GM12878 (cell line): Measurements from ENCODE around the gene SEPSECS.

Experiments used
- ATF7 ChIP-seq: fragments of 450-650 bp; IDR thresholded peaks from 2 replicates; pipeline ENCODE4 v1.6.1; 2016; ENCODE audit warnings: low read depth, mild to moderate bottlenecking
- HDAC2 ChIP-seq: fragments of 200-600 bp; sonication (generic); IDR thresholded peaks from 2 replicates; pipeline ENCODE4 v1.6.1; 2017
- NFYB ChIP-seq: IDR thresholded peaks from 2 replicates; pipeline ENCODE4 v1.6.1; 2011; ENCODE audit warnings: low read depth, mild to moderate bottlenecking, low read length, improper control_type of control experiment, moderate library complexity; ENCODE audit not compliant: insufficient read depth
- POLR2A ChIP-seq: IDR thresholded peaks from 2 replicates; pipeline ENCODE4 v1.6.1; 2011; ENCODE audit warnings: low read depth, mild to moderate bottlenecking, low read length
- TARDBP ChIP-seq: IDR thresholded peaks from 2 replicates; pipeline ENCODE4 v1.6.1; 2016; ENCODE audit warnings: borderline replicate concordance
- TF ChIP-seq, protein P1 (sequence below): IDR thresholded peaks from 2 replicates; pipeline ENCODE4 v1.6.1; 2012; ENCODE audit warnings: low read depth, low read length, improper control_type of control experiment
- TF ChIP-seq, protein P2 (sequence below), 3 experiments: IDR thresholded peaks in 2 of 3; conservative IDR thresholded peaks in 1 of 3; 2 replicates each; pipeline ENCODE4 v1.5.1; 2011; ENCODE audit warnings: low read depth in 3 of 3, low read length in 3 of 3, mild to moderate bottlenecking in 3 of 3, control low read depth in 2 of 3, moderate library complexity in 2 of 3, inconsistent platforms in 1 of 3, mixed read lengths in 1 of 3; ENCODE audit not compliant: control insufficient read depth in 2 of 3, insufficient read depth in 1 of 3; ENCODE audit errors: extremely low read depth in 1 of 3

DNA sequence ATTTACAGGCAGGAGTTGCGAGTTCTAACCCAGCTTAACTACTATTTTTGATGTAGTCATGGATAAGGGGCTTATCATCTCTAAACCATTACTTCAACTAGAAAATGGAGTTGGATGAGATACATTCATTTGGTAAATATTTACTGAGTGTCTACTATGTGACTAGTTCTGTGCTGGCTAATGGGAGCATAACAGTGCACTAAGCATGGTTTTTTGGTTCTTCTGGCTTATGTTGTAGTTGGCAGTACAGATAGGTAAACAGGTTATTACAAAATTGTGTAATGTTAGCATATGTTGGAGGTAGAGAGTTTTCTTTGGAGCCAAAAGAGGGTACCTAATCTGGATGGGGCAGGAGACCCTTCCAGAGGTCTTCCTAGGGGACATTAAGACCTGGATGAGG, 47.7 kb upstream of the SEPSECS start:
- TF ChIP-seq, protein P1, sequence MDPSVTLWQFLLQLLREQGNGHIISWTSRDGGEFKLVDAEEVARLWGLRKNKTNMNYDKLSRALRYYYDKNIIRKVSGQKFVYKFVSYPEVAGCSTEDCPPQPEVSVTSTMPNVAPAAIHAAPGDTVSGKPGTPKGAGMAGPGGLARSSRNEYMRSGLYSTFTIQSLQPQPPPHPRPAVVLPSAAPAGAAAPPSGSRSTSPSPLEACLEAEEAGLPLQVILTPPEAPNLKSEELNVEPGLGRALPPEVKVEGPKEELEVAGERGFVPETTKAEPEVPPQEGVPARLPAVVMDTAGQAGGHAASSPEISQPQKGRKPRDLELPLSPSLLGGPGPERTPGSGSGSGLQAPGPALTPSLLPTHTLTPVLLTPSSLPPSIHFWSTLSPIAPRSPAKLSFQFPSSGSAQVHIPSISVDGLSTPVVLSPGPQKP = no peak
- TF ChIP-seq NFYB = no peak
- no peak for TF ChIP-seq ATF7
- TF ChIP-seq TARDBP = no peak
- TF ChIP-seq HDAC2 = no peak
- no peak for TF ChIP-seq POLR2A
- TF ChIP-seq, protein P2, sequence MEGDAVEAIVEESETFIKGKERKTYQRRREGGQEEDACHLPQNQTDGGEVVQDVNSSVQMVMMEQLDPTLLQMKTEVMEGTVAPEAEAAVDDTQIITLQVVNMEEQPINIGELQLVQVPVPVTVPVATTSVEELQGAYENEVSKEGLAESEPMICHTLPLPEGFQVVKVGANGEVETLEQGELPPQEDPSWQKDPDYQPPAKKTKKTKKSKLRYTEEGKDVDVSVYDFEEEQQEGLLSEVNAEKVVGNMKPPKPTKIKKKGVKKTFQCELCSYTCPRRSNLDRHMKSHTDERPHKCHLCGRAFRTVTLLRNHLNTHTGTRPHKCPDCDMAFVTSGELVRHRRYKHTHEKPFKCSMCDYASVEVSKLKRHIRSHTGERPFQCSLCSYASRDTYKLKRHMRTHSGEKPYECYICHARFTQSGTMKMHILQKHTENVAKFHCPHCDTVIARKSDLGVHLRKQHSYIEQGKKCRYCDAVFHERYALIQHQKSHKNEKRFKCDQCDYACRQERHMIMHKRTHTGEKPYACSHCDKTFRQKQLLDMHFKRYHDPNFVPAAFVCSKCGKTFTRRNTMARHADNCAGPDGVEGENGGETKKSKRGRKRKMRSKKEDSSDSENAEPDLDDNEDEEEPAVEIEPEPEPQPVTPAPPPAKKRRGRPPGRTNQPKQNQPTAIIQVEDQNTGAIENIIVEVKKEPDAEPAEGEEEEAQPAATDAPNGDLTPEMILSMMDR (IDR thresholded peaks at IDR 0.05 in 2 of 3, conservative IDR thresholded peaks at IDR 0.05 in 1 of 3; ENCODE audit: control insufficient read depth in 2 of 3, extremely low read depth in 1 of 3, insufficient read depth in 1 of 3, low read depth in 3 of 3, low read length in 3 of 3) = no peak
